Measurements from ENCODE around the gene DLGAP1.

DLGAP1 gene

GRCh38 chr18:3873211-3873610 lies 581.9 kb downstream of the DLGAP1 start:
- Histone ChIP-seq H3K4me3 (replicated peaks; ENCODE audit: insufficient read depth, low read length) (no peak overlapping the region), H3K27ac (replicated peaks) (no peak overlapping the region), H3K27me3 (ENCODE audit: insufficient read depth, poor library complexity, severe bottlenecking) (no peaks in the 10 kb centered on the region)
- no peak for DNase-seq (ENCODE audit: low read depth in 1 of 2, low spot score in 1 of 2)
- TF ChIP-seq CTCF (IDR thresholded peaks at IDR 0.05; ENCODE audit: insufficient read depth, low read length): no peak
- TF ChIP-seq GABPA (IDR thresholded peaks at IDR 0.05; ENCODE audit: low read depth): no peak
- TF ChIP-seq REST (IDR thresholded peaks at IDR 0.05; ENCODE audit: insufficient replicate concordance, low read depth): no peak
- no peak for TF ChIP-seq POLR2AphosphoS5 (IDR thresholded peaks at IDR 0.05; ENCODE audit: low read depth)
- TF ChIP-seq SPI1 (IDR thresholded peaks at IDR 0.05; ENCODE audit: borderline replicate concordance, low read depth): no peak

GRCh38 chr18:3872641-3873040 lies 582.5 kb downstream of the DLGAP1 start:
- no peak for DNase-seq (ENCODE audit: low read depth in 1 of 2, low spot score in 1 of 2)
- Histone ChIP-seq H3K4me3 (replicated peaks; ENCODE audit: insufficient read depth, low read length) (no peak overlapping the region), H3K27me3 (ENCODE audit: insufficient read depth, poor library complexity, severe bottlenecking) (no peaks in the 10 kb centered on the region), H3K27ac (replicated peaks) (no peak overlapping the region)
- TF ChIP-seq CTCF (IDR thresholded peaks at IDR 0.05; ENCODE audit: insufficient read depth, low read length) (no peak), GABPA (IDR thresholded peaks at IDR 0.05; ENCODE audit: low read depth) (no peak), REST (IDR thresholded peaks at IDR 0.05; ENCODE audit: insufficient replicate concordance, low read depth) (no peak), SPI1 (IDR thresholded peaks at IDR 0.05; ENCODE audit: borderline replicate concordance, low read depth) (no peak), POLR2AphosphoS5 (IDR thresholded peaks at IDR 0.05; ENCODE audit: low read depth) (no peak)

GRCh38 chr18:3871687-3872086 lies 583.4 kb downstream of the DLGAP1 start:
- Histone ChIP-seq H3K27ac (replicated peaks) (no peak overlapping the region), H3K27me3 (ENCODE audit: insufficient read depth, poor library complexity, severe bottlenecking) (no peaks in the 10 kb centered on the region), H3K4me3 (replicated peaks; ENCODE audit: insufficient read depth, low read length) (no peak overlapping the region)
- DNase-seq (ENCODE audit: low read depth in 1 of 2, low spot score in 1 of 2): no peak
- TF ChIP-seq REST (IDR thresholded peaks at IDR 0.05; ENCODE audit: insufficient replicate concordance, low read depth): no peak
- no peak for TF ChIP-seq GABPA (IDR thresholded peaks at IDR 0.05; ENCODE audit: low read depth)
- no peak for TF ChIP-seq CTCF (IDR thresholded peaks at IDR 0.05; ENCODE audit: insufficient read depth, low read length)
- no peak for TF ChIP-seq POLR2AphosphoS5 (IDR thresholded peaks at IDR 0.05; ENCODE audit: low read depth)
- TF ChIP-seq SPI1 (IDR thresholded peaks at IDR 0.05; ENCODE audit: borderline replicate concordance, low read depth): no peak

Data from HL-60 (cell line).